Natural killer cell (primary cell): ENCODE measurements around the gene KCNJ8. TPM values are rescaled to one million over a fixed set of nuclear protein-coding genes. Genes with fewer than 3 reads are reported as not detected.

Source experiments
- ATAC-seq, 3 donors: fragments of 150-1000 bp in 2 of 3; fragments of 200-7000 bp in 1 of 3; cut with Tn5 transposase; 1 replicate in 1 of 3; 2 replicates in 2 of 3; pipeline ENCODE4 v1.10.0; 2021; ENCODE audit warnings: mild to moderate bottlenecking in 2 of 3, moderate library complexity in 2 of 3
- DNase-seq, 2 donors: peaks; one replicate each; pipeline versions ENCODE4 v3.0.0 to v3.0.0-alpha.2; 2013 to 2021; ENCODE audit warnings: mixed read lengths in 1 of 2
- H3K27ac ChIP-seq: one replicate; pipeline ENCODE4 v1.5.1; 2013; ENCODE audit warnings: mild to moderate bottlenecking, low read length
- H3K27me3 ChIP-seq: one replicate; pipeline ENCODE4 v1.6.1; 2013; ENCODE audit warnings: low read length; ENCODE audit not compliant: control insufficient read depth, insufficient read depth
- H3K36me3 ChIP-seq: one replicate; pipeline ENCODE4 v1.6.1; 2013; ENCODE audit warnings: low read length; ENCODE audit not compliant: control insufficient read depth, insufficient read depth
- H3K4me1 ChIP-seq: one replicate; pipeline ENCODE4 v1.6.1; 2013; ENCODE audit warnings: low read length; ENCODE audit not compliant: control insufficient read depth, insufficient read depth
- H3K4me3 ChIP-seq: one replicate; pipeline ENCODE4 v1.5.1; 2013; ENCODE audit warnings: low read length
- H3K9me3 ChIP-seq: one replicate; pipeline ENCODE4 v1.6.1; 2013; ENCODE audit warnings: low read length; ENCODE audit not compliant: control insufficient read depth, insufficient read depth
- H3K27ac Mint-ChIP-seq, 2 donors: one replicate each; pipeline ENCODE4 v1.8.0; 2022; ENCODE audit warnings: mild to moderate bottlenecking in 2 of 2, mixed read lengths in 2 of 2, moderate library complexity in 1 of 2
- H3K27me3 Mint-ChIP-seq, 2 donors: one replicate each; pipeline ENCODE4 v1.8.0; 2022; ENCODE audit warnings: low read depth in 2 of 2, mixed read lengths in 2 of 2
- H3K36me3 Mint-ChIP-seq: one replicate; pipeline ENCODE4 v1.8.0; 2022; ENCODE audit warnings: mixed read lengths
- H3K4me1 Mint-ChIP-seq, 2 donors: one replicate each; pipeline ENCODE4 v1.8.0; 2022; ENCODE audit warnings: mixed read lengths in 2 of 2
- H3K4me3 Mint-ChIP-seq: one replicate; pipeline ENCODE4 v1.8.0; 2022; ENCODE audit warnings: mild to moderate bottlenecking, moderate library complexity, mixed read lengths
- H3K9me3 Mint-ChIP-seq, 2 donors: one replicate each; pipeline ENCODE4 v1.8.0; 2022; ENCODE audit warnings: mixed read lengths in 2 of 2
- WGBS: methylation state at CpG from one replicate; pipeline ENCODE4 v1.1.7; 2013; ENCODE audit warnings: missing lambda C conversion rate; ENCODE audit not compliant: insufficient coverage; 5-methylcytosine and 5-hydroxymethylcytosine counted together
- intact Hi-C: fragments of 100-400 bp; cut with micrococcal nuclease; formaldehyde crosslinking; loops from one replicate; pipeline ENCODE4 v1.14.2; 2022
- total RNA-seq, 4 donors: library from RNA; stranded (reverse); fragments of 120-200 nt in 1 of 4; gene quantifications; one replicate each; pipeline versions ENCODE4 v1.2.3 to v1.2.4, GENCODE V29; 2013 to 2022
- TF ChIP-seq, protein P1 (sequence below): fragments of 200-600 bp; IDR thresholded peaks from one replicate; pipeline ENCODE4 v1.8.0; 2022; ENCODE audit warnings: antibody characterized with exemption

The KCNJ8 gene
- total RNA-seq, 3 donors from 2014 or later (not counting 1 experiment from before 2014, with no cell fraction given): not detected

DNA sequence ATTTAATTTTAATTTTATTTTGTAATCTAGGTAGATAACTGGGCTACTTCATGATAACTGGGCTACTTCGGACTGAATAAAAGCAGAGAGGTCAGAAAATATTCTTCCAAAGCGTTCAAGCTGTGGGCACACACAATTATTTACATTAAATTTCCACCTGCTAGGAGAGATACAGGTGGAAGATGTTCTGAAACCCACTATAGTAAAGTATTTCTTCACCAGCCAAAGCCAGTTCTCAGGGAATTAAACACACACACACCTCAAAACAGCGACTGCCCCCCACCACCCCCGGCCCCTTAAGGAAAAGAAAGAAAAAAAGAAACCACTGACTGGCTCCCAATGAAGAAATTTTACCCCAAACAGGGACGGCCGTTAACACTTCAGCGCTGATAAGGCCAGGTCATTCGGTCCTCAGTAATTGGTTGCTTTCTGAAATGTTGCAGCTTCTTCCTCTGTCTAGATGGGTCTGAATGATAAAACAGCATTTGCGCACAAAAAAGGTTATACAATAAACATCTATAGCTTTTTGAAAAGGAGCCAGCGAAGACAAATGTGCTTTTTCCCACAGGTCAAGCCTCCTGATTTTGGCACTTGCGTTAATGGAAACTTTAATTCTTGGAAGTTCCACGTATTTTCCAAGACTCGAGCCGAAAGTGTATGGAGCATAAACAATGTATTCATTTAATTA is 771 bp upstream of the KCNJ8 start:
- WGBS: 32% methylated on average over 12 of the region's 14 CpGs
- intact Hi-C loops: no loop called here
- H3K27me3 ChIP-seq: peaks cover 23% of the 10 kb centered on the region
- peaks cover 20% of the 10 kb centered on the region for H3K36me3 Mint-ChIP-seq
- no peak for ATAC-seq
- H3K9me3 Mint-ChIP-seq: peaks cover 0 to 2% of the 10 kb centered on the region in 2 donors
- no peak overlapping the region for H3K4me3 Mint-ChIP-seq
- peaks cover 3% of the 10 kb centered on the region for H3K4me1 ChIP-seq
- TF ChIP-seq, protein P1, sequence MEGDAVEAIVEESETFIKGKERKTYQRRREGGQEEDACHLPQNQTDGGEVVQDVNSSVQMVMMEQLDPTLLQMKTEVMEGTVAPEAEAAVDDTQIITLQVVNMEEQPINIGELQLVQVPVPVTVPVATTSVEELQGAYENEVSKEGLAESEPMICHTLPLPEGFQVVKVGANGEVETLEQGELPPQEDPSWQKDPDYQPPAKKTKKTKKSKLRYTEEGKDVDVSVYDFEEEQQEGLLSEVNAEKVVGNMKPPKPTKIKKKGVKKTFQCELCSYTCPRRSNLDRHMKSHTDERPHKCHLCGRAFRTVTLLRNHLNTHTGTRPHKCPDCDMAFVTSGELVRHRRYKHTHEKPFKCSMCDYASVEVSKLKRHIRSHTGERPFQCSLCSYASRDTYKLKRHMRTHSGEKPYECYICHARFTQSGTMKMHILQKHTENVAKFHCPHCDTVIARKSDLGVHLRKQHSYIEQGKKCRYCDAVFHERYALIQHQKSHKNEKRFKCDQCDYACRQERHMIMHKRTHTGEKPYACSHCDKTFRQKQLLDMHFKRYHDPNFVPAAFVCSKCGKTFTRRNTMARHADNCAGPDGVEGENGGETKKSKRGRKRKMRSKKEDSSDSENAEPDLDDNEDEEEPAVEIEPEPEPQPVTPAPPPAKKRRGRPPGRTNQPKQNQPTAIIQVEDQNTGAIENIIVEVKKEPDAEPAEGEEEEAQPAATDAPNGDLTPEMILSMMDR: no peak
- no peak overlapping the region for H3K27ac ChIP-seq
- no peaks in the 10 kb centered on the region for H3K9me3 ChIP-seq
- H3K36me3 ChIP-seq: no peaks in the 10 kb centered on the region
- DNase-seq: no peak
- H3K4me3 ChIP-seq: no peak overlapping the region
- H3K27me3 Mint-ChIP-seq: peaks cover 25 to 51% of the 10 kb centered on the region in 2 donors
- no peak overlapping the region for H3K27ac Mint-ChIP-seq
- no peaks in the 10 kb centered on the region for H3K4me1 Mint-ChIP-seq

DNA sequence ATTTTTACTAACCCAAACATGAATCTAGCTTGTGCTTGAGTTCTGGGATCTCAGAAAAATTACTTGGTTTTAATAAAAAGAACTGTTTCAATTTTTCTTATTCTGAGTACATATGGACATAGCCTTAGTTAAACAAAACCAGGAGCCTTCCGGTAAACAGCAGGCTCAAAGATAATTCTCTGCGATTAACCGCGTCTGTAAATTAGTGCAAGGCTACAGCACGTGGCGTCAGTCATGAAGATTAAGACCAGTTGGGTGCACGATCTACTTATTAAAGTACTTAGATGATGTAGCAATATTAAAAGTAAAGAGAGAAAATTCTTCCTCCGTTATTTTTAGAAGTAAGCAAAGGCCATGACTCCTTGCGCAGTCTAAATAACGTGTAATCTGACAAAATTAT is 700 bp downstream of the KCNJ8 start:
- H3K27me3 Mint-ChIP-seq: peaks cover 25 to 51% of the 10 kb centered on the region in 2 donors
- H3K27me3 ChIP-seq: peaks cover 23% of the 10 kb centered on the region
- ATAC-seq: no peak
- intact Hi-C loops: no loop called here
- H3K4me3 Mint-ChIP-seq: no peak overlapping the region
- no peak overlapping the region for H3K4me3 ChIP-seq
- H3K9me3 ChIP-seq: no peaks in the 10 kb centered on the region
- no peak for DNase-seq
- H3K4me1 ChIP-seq: peaks cover 3% of the 10 kb centered on the region
- H3K27ac Mint-ChIP-seq: no peak overlapping the region
- H3K27ac ChIP-seq: no peak overlapping the region
- peaks cover 20% of the 10 kb centered on the region for H3K36me3 Mint-ChIP-seq
- TF ChIP-seq, protein P1: no peak
- WGBS: 23% methylated on average over 10 of the region's 10 CpGs
- H3K36me3 ChIP-seq: no peaks in the 10 kb centered on the region
- H3K4me1 Mint-ChIP-seq: no peaks in the 10 kb centered on the region
- H3K9me3 Mint-ChIP-seq: peaks cover 0 to 3% of the 10 kb centered on the region in 2 donors

DNA sequence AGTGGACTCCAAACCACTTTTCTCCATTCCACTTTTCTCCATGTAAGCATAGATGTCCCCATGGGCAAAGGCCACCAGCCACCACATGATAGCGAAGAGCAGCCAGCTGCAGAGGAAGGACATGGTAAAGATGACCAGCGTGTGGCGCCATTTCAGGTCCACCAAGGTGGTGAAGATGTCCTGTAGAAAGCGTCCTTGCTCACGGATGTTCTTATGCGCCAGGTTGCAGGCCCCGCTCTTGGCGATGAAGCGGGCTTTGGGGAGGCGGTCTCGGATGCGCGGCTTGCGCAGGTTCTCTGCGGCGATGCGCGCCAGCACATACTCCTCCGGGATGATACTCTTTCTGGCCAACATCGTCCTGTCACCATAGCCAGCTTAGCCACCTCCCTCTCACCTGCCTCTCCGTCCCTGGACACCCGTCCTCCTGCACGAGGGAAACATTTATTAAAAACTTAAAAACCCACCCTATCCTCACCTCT is 1.2 kb downstream of the KCNJ8 start:
- 30% methylated on average over 23 of the region's 23 CpGs for WGBS
- Mint-ChIP-seq H3K9me3 (peaks cover 0 to 3% of the 10 kb centered on the region in 2 donors), H3K36me3 (peaks cover 20% of the 10 kb centered on the region), H3K27ac (no peak overlapping the region), H3K4me3 (no peak overlapping the region), H3K27me3 (peaks cover 25 to 51% of the 10 kb centered on the region in 2 donors), H3K4me1 (no peaks in the 10 kb centered on the region)
- intact Hi-C loops: no loop called here
- no peak overlapping the region for H3K27ac ChIP-seq
- H3K9me3 ChIP-seq: no peaks in the 10 kb centered on the region
- H3K4me1 ChIP-seq: peaks cover 3% of the 10 kb centered on the region
- no peak overlapping the region for H3K4me3 ChIP-seq
- H3K27me3 ChIP-seq: peaks cover 23% of the 10 kb centered on the region
- peak in 1 of 2 donors; percentile 3 for DNase-seq
- no peak for ATAC-seq
- H3K36me3 ChIP-seq: no peaks in the 10 kb centered on the region
- TF ChIP-seq, protein P1: no peak
